HG02870 (cell line): ENCODE measurements around the gene MASP2.
"Not testable (repeated sequence)": the region's sequence is repeated elsewhere in the genome, so short reads cannot be mapped to it uniquely, and the experiment has no call there.

Experiments
- ATAC-seq: cut with Tn5 transposase; IDR thresholded peaks from one replicate; pipeline ENCODE4 v1.9.1; 2021; ENCODE audit warnings: mild to moderate bottlenecking, moderate library complexity; ENCODE audit not compliant: unreplicated experiment

The MASP2 gene

DNA sequence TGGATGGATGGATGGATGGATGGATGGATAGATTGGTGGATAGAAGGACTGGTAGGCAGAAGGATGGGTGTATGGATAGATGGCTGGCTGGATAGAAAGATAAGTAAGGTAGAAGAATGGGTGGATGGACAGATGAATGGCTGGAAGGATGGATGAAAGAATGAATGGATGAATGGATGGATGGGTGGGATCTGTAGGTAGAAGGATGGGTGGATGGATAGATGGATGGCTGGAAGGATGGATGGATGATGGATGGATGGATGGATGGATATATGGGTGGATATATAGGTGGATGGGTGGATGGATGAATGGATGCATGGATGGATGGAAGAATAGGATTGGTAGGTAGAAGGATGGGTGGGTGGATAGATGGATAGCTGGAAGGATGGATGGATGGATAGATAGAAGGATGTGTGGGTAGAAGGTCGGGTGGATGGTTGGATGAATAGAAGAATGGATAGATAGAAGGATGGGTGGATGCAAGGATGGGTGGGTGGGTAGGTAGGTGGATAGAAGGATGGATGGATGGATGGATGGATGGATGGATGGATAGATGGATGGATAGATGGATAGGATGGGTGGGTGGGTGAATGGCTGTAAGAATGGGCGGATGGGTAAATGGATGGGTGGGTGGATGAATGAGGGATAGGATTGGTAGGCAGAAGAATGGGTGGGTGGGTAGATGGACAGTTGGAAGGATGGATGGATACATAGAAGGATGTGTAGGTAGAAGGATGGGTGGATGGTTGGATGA, 7.5 kb downstream of the MASP2 start:
- no peak for ATAC-seq

DNA sequence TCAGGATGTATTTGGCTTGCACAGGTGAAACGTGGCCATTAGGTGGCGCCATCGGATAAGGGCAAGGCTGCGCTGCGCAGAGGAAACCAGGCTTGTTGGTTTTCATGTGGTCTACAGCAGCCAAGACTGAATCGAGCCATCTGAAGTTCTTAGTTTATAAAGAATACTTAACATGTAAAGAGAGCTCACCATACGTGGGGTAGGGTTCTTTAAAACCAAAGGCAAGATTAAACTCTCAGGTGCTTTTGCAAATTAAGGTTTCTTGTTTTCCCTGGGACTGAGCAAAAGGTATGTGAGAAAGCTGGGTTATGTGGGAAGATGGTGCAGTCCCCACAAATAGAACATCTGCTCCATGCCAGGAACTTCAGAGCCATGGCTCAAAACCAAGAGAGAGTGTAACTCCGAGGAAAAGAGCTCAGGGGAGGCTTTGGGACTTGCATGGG, 9.3 kb downstream of the MASP2 start:
- no peak for ATAC-seq

DNA sequence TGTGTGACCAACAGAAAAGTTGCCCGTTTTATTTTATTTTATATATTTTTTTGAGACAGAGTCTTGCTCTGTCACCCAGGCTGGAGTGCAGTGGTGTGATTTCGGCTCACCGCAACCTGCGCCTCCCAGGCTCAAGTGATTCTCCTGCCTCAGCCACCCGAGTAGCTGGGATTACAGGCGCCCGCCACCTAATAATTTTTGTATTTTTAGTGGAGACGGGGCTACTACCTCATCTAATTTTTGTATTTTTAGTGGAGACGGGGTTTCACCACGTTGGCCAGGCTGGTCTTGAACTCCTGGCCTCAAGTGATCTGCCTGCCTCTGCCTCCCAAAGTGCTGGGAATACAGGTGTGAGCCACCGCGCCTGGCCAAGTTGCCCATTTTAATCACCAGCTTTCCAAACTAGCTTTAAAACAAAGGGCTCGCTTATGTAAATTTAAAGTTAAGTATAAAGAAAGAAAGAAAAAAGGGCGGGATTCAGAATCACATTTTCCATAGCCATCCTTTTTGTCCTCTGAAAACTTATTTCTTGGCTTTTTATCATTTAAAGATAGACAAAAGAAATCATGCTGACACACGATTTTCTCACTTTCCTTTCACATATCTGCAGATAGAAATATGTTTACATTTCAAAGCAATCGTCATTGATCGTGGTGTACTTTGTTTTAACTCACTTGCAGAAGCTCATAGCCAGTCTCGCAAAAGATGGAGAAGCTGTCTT, 9.9 kb downstream of the MASP2 start:
- ATAC-seq = not testable (repeated sequence)

DNA sequence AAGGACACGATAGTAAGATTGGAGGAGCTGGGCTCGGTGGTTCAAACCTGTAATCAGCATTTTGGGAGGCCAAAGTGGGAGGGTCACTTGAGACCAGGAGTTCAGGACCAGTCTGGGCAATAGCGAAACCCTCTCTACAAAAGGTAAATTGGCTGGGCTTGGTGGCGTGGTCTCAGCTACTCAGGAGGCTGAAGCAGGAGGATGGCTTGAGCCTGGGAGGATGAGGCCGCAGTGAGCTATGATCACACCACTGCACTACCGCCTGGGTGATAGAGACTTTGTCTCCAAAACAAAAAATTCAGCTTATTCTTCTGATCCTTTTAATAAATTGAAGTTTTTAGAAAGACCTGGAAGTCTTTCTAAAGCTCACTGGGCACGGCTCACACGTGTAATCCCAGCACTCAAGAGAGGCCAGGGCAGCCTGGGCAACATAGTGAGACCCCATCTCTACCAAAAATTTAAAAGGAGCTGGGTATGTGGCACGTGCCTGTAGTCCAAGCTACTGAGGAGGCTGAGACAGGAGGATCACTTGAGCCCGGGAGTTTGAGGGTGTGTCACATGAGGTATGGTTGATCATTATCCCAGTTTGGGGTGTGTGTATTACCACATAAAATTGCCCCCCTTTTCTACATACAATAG, 15.3 kb downstream of the MASP2 start:
- no peak for ATAC-seq

DNA sequence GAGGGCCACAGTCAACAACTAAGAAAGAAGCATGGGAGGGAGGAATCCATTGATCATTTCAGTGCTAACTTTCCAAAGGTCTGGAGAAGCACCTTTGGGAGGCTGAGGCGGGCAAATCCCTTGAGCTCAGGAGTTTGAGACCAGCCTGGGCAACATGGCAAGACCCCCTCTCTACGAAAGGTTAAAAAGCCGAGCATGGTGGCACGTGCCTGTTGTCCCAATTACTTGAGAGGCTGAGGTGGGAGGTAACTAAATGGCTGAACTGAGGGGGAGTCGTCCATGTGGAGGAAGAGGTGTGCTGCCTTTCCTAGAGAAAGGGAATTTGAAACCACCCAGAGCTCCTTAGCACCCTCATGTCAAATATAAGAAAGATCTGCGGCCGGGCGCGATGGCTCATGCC, 16.2 kb downstream of the MASP2 start:
- no peak for ATAC-seq

DNA sequence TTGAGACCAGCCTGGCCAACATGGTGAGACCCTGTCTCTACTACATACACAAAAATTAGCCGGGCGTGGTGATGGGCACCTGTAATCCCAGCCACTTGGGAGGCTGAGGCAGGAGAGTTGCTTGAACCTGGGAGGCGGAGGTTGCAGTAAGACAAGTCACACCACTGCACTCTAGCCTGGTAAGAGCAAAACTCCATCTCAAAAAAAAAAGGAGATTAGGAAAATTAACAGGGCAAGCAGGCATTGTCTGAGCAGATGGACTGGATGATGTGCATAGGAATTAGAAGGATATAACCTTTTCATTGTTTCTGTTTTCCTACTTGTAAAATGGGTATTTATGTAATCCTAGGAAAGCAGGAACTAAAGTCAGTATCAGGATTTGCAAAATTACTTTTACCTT, 19.0 kb downstream of the MASP2 start:
- ATAC-seq = no peak

DNA sequence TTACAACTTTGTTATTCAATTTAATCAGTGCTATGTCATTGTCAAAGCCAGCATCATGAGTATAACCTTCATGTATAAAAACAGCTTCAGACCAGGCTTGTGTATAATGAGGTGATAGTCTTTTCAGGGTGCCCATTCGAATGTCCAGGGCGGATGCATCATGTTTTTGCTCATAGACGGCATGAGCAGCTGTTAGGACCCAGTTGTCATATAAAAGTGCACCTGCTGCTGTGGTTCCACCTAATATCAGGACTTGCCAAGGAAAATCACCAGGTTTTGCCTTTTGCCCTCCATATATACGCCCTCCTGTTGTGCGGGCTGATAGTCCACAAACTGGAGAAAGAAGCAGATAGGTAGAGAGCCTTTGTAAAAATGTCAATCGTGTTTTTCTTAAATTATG, 19.7 kb downstream of the MASP2 start:
- no peak for ATAC-seq

DNA sequence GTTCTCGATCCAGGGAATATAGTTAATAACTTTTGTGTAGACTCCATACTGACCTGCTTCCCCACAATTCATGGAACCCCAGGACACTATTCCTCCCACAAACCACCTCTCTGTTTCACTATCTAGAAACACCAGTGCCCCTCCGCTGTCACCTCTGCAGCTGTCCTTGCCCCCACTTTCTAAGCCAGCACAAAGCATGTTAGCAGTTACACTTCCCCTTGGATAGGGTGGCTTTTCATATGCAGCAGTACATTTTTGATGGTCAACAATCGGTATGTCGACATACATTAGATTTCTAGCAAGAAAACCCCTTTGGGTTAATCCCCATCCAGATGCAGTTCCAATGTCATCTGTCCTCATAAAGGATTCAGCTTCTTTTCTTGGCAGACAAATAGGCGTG, 20.1 kb downstream of the MASP2 start:
- no peak for ATAC-seq

DNA sequence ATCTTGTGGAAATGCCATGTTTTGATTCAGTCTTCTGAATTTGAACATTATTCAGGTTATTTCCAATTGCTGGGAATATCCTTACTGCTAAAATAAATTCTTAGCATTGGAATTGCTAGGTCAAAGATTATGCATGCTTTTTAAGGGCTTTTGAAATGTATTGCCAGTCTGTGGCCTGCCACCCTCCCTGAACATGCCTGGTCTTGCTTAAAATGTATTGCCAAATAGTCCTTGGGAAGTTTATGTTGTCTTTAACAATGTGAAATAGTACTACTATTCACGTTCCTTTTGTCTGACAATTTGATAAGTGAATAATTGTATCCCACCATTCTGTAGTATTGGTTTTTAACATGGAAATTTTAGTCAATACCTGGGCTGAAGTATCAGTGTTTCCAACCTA, 21.0 kb downstream of the MASP2 start:
- ATAC-seq = no peak

DNA sequence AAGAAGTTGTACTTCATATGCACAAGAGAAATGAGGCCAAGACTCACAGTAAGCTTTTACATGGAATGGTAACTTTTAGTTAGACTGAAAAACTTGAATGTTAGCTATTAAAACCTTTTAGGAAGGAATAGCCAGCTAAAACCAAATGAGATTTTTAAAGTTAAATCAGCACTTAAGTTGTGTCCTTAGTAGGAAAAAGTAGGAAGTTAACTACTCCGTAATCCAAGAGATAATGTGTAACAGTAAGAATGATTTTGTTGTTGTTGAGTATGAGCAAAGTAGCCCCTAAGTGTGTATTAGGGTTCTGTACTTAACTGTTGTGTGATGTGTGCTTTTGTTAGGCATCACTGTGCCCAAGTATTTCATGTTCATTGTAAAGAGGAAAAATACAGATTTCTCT, 21.4 kb downstream of the MASP2 start:
- no peak for ATAC-seq

DNA sequence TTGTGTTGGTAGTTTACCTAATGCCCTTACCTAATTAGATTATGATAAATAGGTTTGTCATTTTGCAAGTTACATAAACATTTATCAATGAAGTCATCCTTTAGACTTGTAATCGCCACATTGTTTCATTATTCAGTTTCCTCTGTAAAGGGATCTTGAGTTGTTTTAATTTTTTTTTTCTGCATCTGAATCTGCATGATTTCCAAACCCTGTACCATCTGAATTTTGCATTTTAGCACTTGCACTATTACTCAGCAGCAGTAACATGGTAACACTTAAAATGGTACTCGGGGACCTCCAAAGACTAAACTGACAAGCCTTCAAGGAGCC, 22.2 kb downstream of the MASP2 start:
- no peak for ATAC-seq

DNA sequence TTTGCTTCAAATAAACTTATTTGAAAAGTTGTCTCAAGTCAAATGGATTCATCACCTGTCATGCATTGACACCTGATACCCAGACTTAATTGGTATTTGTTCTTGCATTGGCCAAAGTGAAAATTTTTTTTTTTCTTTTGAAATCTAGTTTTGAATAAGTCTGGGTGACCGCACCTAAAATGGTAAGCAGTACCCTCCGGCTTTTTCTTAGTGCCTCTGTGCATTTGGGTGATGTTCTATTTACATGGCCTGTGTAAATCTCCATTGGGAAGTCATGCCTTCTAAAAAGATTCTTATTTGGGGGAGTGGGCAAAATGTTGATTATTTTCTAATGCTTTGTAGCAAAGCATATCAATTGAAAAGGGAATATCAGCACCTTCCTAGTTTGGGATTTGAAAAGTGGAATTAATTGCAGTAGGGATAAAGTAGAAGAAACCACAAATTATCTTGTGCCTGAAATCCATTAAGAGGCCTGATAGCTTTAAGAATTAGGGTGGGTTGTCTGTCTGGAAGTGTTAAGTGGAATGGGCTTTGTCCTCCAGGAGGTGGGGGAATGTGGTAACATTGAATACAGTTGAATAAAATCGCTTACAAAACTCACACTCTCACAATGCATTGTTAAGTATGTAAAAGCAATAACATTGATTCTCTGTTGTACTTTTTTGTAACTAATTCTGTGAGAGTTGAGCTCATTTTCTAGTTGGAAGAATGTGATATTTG, 22.7 kb downstream of the MASP2 start:
- no peak for ATAC-seq

DNA sequence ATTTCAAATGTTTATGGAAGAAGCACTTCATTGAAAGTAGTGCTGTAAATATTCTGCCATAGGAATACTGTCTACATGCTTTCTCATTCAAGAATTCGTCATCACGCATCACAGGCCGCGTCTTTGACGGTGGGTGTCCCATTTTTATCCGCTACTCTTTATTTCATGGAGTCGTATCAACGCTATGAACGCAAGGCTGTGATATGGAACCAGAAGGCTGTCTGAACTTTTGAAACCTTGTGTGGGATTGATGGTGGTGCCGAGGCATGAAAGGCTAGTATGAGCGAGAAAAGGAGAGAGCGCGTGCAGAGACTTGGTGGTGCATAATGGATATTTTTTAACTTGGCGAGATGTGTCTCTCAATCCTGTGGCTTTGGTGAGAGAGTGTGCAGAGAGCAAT, 23.8 kb downstream of the MASP2 start:
- no peak for ATAC-seq

DNA sequence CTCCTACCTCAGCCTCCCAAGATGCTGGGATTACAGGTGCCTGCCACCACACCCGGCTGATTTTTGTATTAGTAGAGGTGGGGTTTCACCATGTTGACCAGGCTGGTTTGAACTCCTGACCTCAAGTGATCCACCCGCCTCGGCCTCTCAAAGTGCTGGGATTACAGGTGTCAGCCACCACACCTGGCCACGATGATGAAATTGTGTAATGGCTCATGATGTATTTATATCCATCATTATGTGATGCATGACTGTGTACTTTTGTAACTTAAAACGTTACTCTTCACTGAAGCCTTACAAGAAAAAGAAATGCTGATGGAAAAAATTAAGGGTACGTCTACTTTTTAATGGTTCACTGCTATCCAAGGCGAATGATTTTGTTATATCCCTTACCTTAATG, 27.1 kb downstream of the MASP2 start:
- ATAC-seq = no peak

DNA sequence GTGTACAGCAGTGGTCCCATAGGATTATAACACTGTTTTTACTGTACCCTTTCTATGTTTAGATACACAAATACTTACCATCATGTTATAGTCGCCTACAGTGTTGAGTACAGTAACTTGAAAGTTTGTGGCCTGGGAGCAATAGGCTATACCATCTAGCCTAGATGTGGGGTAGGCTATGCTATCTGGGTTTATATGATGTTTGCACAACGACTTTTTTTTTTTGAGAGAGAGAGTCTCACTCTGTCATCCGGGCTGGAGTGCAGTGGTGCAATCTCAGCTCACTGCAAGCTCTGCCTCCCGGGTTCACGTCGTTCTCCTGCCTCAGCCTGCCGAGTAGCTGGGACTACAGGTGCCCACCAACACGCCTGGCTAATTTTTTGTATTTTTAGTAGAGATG, 27.7 kb downstream of the MASP2 start:
- ATAC-seq = not testable (repeated sequence)

DNA sequence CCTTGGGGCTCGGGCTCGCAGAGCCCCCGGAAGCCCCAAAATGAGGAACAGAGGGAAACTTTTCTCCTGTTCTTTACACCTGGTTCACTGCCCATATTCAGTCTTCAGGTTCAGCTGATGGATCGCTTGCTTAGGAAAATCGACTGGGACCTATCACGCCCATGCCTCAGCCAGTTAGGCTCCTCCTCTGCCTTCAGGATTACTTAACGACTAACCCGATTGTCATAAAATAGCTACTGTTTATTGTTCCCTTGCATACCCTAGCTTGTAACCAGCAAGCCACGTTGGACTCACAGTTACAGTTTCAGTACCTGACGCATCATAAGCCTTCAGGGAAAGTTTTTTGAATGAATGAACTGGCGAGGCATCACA, 33.9 kb downstream of the MASP2 start:
- no peak for ATAC-seq

DNA sequence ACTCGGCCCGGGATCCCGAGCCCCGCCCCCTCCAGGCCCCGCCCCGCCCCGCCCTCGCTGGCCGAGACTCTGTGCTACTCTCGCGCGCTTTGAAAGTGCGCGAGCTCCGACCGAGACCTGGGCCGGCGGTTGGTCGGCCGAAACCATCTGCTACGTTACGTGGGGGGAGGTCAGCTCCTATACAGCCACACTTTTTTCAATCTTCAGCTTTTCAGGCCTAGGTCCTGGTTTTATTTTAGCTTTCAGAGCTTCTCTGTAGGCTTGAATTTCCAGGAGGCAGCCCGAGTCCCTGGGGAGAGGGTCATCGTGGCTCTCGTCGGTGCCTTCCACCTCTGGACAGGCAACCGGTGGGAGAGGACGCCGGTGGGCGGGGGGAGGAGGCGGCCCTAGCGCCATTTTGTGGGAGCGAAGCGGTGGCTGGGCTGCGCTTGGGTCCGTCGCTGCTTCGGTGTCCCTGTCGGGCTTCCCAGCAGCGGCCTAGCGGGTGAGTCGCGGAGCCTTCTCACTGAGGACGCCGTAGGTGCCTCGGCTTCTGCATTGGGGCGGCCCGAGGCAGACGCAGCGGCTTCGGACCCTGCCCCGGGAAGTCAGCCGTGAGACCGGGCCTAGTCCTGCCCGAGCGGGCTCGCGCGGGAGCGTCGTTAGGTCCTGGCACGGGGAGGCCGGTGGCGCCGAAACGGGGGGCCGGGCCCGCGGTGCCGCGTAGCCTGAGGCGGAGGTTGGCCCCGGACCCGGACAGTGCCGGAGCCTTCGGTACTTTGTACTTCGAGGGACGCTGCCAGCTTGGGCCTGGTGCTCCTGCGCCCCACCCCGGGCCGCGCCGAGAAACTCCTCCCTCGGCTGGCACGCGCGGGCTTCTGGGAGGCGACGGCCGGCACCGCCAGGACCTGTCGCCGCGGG, 34.5 kb downstream of the MASP2 start, which contains the start of gene TARDBP:
Gene TARDBP, plus strand, starts transcription at position 395 of the 900 bp plus-strand sequence. CDS start 1,074 bp downstream, outside the sequence.
- ATAC-seq = peak; percentile 82

DNA sequence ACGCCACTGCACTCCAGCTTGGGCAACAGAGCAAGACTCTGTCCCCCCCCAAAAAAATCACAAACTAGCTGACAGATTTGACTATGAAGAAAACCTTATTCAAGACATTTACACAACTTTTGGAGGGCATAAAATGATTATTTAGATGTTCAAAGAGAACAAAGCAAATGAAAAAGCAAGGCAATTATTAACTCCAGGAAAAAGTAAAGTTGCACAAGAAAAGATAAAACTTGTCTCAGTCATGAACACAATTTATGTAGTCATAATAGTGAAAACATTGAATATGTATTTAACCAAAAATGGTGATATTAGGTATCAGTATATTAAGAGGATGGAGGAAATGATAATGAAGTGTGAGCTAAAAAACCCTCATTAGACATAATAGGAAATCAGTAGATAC, 46.5 kb downstream of the MASP2 start:
- ATAC-seq = no peak

DNA sequence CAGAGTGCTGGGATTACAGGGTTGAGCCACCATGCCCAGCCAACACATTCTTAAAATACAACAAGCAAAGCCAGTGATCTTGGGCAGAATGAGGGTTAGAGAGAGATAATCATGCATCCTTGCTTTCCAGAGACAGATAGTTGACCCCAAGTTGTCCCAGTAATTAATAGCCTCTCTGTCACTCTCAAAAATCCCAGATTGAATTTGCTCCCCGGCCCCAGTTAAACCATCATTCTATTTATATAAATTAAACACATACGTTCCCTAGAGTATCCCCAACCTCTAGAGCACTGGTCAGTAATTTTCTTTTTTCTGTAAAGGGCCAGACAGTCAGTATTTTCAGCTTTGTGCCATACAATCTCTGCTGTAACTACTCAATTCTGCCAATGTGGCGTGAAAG, 50.9 kb downstream of the MASP2 start:
- no peak for ATAC-seq

DNA sequence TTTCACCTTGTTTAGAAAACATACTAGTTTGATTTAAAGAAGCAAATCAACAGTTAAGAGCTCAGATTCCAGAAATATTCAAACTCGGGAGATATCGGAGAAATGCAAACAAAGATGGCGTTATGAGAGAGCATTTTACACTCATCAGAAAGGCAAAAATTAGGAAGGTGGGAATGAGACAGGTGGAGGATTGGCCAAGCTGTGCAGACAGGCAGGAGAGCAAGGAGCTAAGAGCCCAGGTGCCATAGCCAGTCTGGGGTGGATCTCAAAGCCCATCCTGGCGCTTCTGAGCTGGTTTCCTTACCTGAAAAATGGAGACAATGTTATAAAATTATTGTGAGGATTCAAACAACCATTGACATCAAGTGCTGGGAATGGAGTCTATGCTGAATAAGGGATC, 54.2 kb downstream of the MASP2 start:
- ATAC-seq = no peak
